HG03571 (cell line): Measurements from ENCODE around the gene SPATA4.

Experiments
- ATAC-seq: cut with Tn5 transposase; IDR thresholded peaks from one replicate; pipeline ENCODE4 v1.9.1; 2021; ENCODE audit not compliant: unreplicated experiment

The SPATA4 gene

GRCh38 chr4:176189891-176190795 is 5.2 kb downstream of the SPATA4 start:
- ATAC-seq = no peak

GRCh38 chr4:176188654-176189053 is 6.7 kb downstream of the SPATA4 start:
- ATAC-seq = no peak

- no peak for ATAC-seq
Measured at GRCh38 chr4:176187624-176188023, 7.8 kb downstream of the SPATA4 start.

- ATAC-seq = no peak
Measured at GRCh38 chr4:176186671-176187395, 8.6 kb downstream of the SPATA4 start.

- ATAC-seq = no peak
Measured at GRCh38 chr4:176186067-176186466, 9.3 kb downstream of the SPATA4 start.

GRCh38 chr4:176185051-176185450 is 10.3 kb downstream of the SPATA4 start:
- ATAC-seq = no peak

GRCh38 chr4:176163041-176163440 is 32.3 kb downstream of the SPATA4 start:
- no peak for ATAC-seq

GRCh38 chr4:176156656-176157055 is 38.7 kb downstream of the SPATA4 start:
- no peak for ATAC-seq

GRCh38 chr4:176153124-176153523 is 42.3 kb downstream of the SPATA4 start:
- ATAC-seq = no peak

GRCh38 chr4:176150704-176151103 is 44.7 kb downstream of the SPATA4 start:
- ATAC-seq = no peak

- ATAC-seq = no peak
Measured at GRCh38 chr4:176150356-176150682, 45.1 kb downstream of the SPATA4 start.

- no peak for ATAC-seq
Measured at GRCh38 chr4:176149680-176150355, 45.6 kb downstream of the SPATA4 start.

GRCh38 chr4:176142253-176142652 is 53.1 kb downstream of the SPATA4 start:
- ATAC-seq = no peak

GRCh38 chr4:176139518-176139917 is 55.9 kb downstream of the SPATA4 start:
- no peak for ATAC-seq

GRCh38 chr4:176137631-176138030 is 57.8 kb downstream of the SPATA4 start:
- ATAC-seq = no peak

- ATAC-seq = no peak
Measured at GRCh38 chr4:176134670-176135069, 60.7 kb downstream of the SPATA4 start.
